Measurements from ENCODE around the gene ZKSCAN4.

Gene ZKSCAN4

DNA sequence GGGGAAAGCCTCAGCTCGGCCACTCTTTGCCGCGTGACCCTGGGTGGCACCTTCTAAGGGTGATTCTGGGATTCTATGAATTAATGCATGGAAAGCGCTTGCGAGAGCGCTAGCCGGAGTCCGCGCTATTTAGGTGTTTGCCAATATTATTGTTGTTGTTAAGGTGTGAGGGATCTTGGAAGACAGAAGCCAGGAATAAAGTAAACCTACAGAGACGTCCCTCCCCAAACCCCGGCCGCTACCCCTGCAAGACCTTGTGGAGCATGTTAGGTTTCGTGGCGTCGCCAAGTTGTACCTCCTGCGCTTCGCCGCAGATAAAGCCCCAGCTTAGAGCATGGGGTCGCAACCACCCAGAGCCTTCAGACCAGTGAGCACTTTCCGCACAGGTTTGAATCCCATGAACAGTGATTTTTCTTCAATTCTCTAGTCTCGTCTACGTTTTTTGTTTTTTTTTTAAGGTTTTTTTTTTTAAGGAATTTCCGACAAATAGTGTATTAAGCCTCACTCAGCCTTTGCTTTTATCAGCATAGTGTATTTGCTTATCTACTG, 43.9 kb downstream of the ZKSCAN4 start:
- no peak for FAIRE-seq

- FAIRE-seq, result no peak
These were observed 44.5 kb downstream of the ZKSCAN4 start for GRCh38 chr6:28207510-28208110.

- no peak for FAIRE-seq
These were observed 45.0 kb downstream of the ZKSCAN4 start for GRCh38 chr6:28206928-28207509.

- no peak for FAIRE-seq
These were observed 45.5 kb downstream of the ZKSCAN4 start for GRCh38 chr6:28206527-28206926.

GRCh38 chr6:28205879-28206278, 46.2 kb downstream of the ZKSCAN4 start:
- no peak for FAIRE-seq

- no peak for FAIRE-seq
These were observed 48.9 kb downstream of the ZKSCAN4 start for GRCh38 chr6:28203201-28203600.

DNA sequence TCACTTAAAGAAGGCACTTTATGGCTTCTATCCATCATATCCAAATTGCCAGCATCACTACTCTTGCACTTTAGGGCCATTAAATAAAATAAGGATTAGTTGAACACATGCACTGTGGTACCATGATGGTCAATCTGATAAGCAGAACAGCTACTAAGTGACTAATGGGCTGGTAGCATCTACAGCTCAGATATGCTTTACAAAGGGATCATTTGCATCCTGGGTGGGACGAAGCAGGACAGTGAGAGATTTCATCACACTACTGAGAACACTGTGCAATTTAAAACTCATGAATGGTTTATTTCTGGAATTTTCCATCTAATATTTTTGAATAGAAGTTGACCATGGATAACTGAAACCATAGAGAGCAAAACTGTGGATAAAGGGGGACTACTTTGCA, 52.0 kb downstream of the ZKSCAN4 start:
- FAIRE-seq, result no peak

All from G401.6 (cell line).